ENCODE measurements around the gene CHMP1A.
A peak's percentile ranks its signal among the peaks of the same experiment; 100 is the strongest.
"Not testable (repeated sequence)": the region's sequence is repeated elsewhere in the genome, so short reads cannot be mapped to it uniquely, and the experiment has no call there.

Gene CHMP1A

GRCh38 chr16:89664238-89664637, 6.7 kb upstream of the CHMP1A start:
- FAIRE-seq; DNase-seq (ENCODE audit: extremely low spot score, insufficient read length, low read depth): not testable (repeated sequence)

- FAIRE-seq = no peak
- DNase-seq (ENCODE audit: extremely low spot score, insufficient read length, low read depth) = no peak
These were observed 3.7 kb upstream of the CHMP1A start for GRCh38 chr16:89661215-89661614.

- DNase-seq (ENCODE audit: extremely low spot score, insufficient read length, low read depth) (no peak), FAIRE-seq (no peak)
These were observed 2.6 kb upstream of the CHMP1A start for GRCh38 chr16:89660146-89660545.

GRCh38 chr16:89658221-89658879, 842 bp upstream of the CHMP1A start:
- DNase-seq (ENCODE audit: extremely low spot score, insufficient read length, low read depth) (no peak), FAIRE-seq (no peak)

- DNase-seq (ENCODE audit: extremely low spot score, insufficient read length, low read depth) (no peak), FAIRE-seq (no peak)
These were observed 930 bp downstream of the CHMP1A start for GRCh38 chr16:89656435-89657121.

GRCh38 chr16:89655062-89655643, 2.4 kb downstream of the CHMP1A start:
- FAIRE-seq (no peak), DNase-seq (ENCODE audit: extremely low spot score, insufficient read length, low read depth) (no peak)

- DNase-seq (ENCODE audit: extremely low spot score, insufficient read length, low read depth) = no peak
- FAIRE-seq = no peak
These were observed 3.7 kb downstream of the CHMP1A start for GRCh38 chr16:89653656-89654295.

GRCh38 chr16:89651584-89651983, 5.9 kb downstream of the CHMP1A start:
- FAIRE-seq (no peak), DNase-seq (ENCODE audit: extremely low spot score, insufficient read length, low read depth) (no peak)

GRCh38 chr16:89646906-89647305, 10.6 kb downstream of the CHMP1A start:
- no peak for DNase-seq (ENCODE audit: extremely low spot score, insufficient read length, low read depth)
- FAIRE-seq = no peak

- FAIRE-seq = no peak
- no peak for DNase-seq (ENCODE audit: extremely low spot score, insufficient read length, low read depth)
These were observed 11.2 kb downstream of the CHMP1A start for GRCh38 chr16:89646270-89646669.

GRCh38 chr16:89645122-89645521, 12.4 kb downstream of the CHMP1A start:
- FAIRE-seq = no peak

GRCh38 chr16:89643769-89644300, 13.7 kb downstream of the CHMP1A start:
- FAIRE-seq = no peak
- no peak for DNase-seq (ENCODE audit: extremely low spot score, insufficient read length, low read depth)

More at GRCh38 chr16:89645122-89645521, 12.4 kb downstream of the CHMP1A start:
- DNase-seq (ENCODE audit: extremely low spot score, insufficient read length, low read depth) = no peak

- DNase-seq (ENCODE audit: extremely low spot score, insufficient read length, low read depth) (no peak), FAIRE-seq (no peak)
These were observed 14.9 kb downstream of the CHMP1A start for GRCh38 chr16:89642574-89642973.

- FAIRE-seq (no peak), DNase-seq (ENCODE audit: extremely low spot score, insufficient read length, low read depth) (no peak)
These were observed 15.9 kb downstream of the CHMP1A start for GRCh38 chr16:89641458-89642119.

GRCh38 chr16:89639385-89639784, 18.1 kb downstream of the CHMP1A start:
- FAIRE-seq = no peak
- no peak for DNase-seq (ENCODE audit: extremely low spot score, insufficient read length, low read depth)

GRCh38 chr16:89638455-89638854, 19.1 kb downstream of the CHMP1A start:
- FAIRE-seq = no peak
- DNase-seq (ENCODE audit: extremely low spot score, insufficient read length, low read depth) = no peak

GRCh38 chr16:89637379-89637778, 20.1 kb downstream of the CHMP1A start:
- FAIRE-seq = no peak
- DNase-seq (ENCODE audit: extremely low spot score, insufficient read length, low read depth) = no peak

GRCh38 chr16:89636663-89637062, 20.8 kb downstream of the CHMP1A start:
- FAIRE-seq (no peak), DNase-seq (ENCODE audit: extremely low spot score, insufficient read length, low read depth) (no peak)

- peak; percentile 65 for FAIRE-seq
- not testable (repeated sequence) for DNase-seq (ENCODE audit: extremely low spot score, insufficient read length, low read depth)
These were observed 22.8 kb downstream of the CHMP1A start for GRCh38 chr16:89634463-89635385.
